Body of pancreas (tissue), 4 donors: ENCODE measurements around the gene DNAJB14. TPM values are rescaled to one million over a fixed set of nuclear protein-coding genes. Genes with fewer than 3 reads are reported as not detected.

ENCODE experiments used
- ATAC-seq: fragments of 150-250 bp; one replicate; pipeline ENCODE4 v1.9.1; 2016
- DNase-seq, 4 donors: peaks; one replicate each; pipeline ENCODE4 v3.0.0-alpha.2; 2019
- H3K27ac ChIP-seq, 4 donors: fragments of 200-600 bp; sonication (generic); 1 replicate in 3 of 4; 2 replicates in 1 of 4; pipeline versions ENCODE4 v1.5.1 to v1.6.1; 2016 to 2019; ENCODE audit warnings: mild to moderate bottlenecking in 1 of 4, mixed read lengths in 1 of 4, moderate library complexity in 1 of 4
- H3K27me3 ChIP-seq, 2 donors: fragments of 200-600 bp; sonication (generic); one replicate each; pipeline ENCODE4 v1.6.0; 2016; ENCODE audit warnings: mild to moderate bottlenecking in 1 of 2
- H3K36me3 ChIP-seq, 2 donors: fragments of 200-600 bp; sonication (generic); replicated peaks in 1 of 2; 2 replicates each; pipeline ENCODE4 v1.5.1; 2016; ENCODE audit warnings: low read depth in 2 of 2; ENCODE audit not compliant: insufficient read depth in 1 of 2
- H3K4me1 ChIP-seq: fragments of 200-600 bp; sonication (generic); one replicate; pipeline ENCODE4 v1.6.0; 2016
- H3K4me3 ChIP-seq, 2 donors: fragments of 200-600 bp; sonication (generic); 1 replicate in 1 of 2; 2 replicates in 1 of 2; pipeline ENCODE4 v1.5.1; 2016 to 2019
- H3K9me3 ChIP-seq, 3 donors: fragments of 200-600 bp; sonication (generic); 1 replicate in 2 of 3; 2 replicates in 1 of 3; pipeline ENCODE4 v1.5.1; 2016
- POLR2A ChIP-seq, 3 donors: fragments of 450-650 bp; IDR thresholded peaks; one replicate each; pipeline ENCODE4 v1.6.1; 2016; ENCODE audit warnings: antibody characterized with exemption in 3 of 3, mild to moderate bottlenecking in 2 of 3
- WGBS, 2 donors: methylation state at CpG; one replicate each; pipeline ENCODE4 v1.1.5; 2017; 5-methylcytosine and 5-hydroxymethylcytosine counted together
- intact Hi-C: fragments of 100-400 bp; cut with DNase I; formaldehyde crosslinking; loops from one replicate; pipeline ENCODE4 v1.15.1; 2023
- total RNA-seq, 2 donors: library from RNA; depleted of rRNA; stranded (reverse); fragments of >200 nt; gene quantifications; one replicate each; pipeline ENCODE4 v1.1.0, GENCODE V29; 2016
- TF ChIP-seq, protein P1 (sequence below), 7 experiments: fragments of 450-650 bp in 4 of 7; fragments of 200-600 bp in 3 of 7; sonication (generic) in 3 of 7; IDR thresholded peaks; one replicate each; pipeline ENCODE4 v1.5.1; 2016 to 2019; ENCODE audit warnings: antibody characterized with exemption in 7 of 7

The DNAJB14 gene
- total RNA-seq, 2 donors from 2014 or later = 20.8 to 30.7 TPM

DNA sequence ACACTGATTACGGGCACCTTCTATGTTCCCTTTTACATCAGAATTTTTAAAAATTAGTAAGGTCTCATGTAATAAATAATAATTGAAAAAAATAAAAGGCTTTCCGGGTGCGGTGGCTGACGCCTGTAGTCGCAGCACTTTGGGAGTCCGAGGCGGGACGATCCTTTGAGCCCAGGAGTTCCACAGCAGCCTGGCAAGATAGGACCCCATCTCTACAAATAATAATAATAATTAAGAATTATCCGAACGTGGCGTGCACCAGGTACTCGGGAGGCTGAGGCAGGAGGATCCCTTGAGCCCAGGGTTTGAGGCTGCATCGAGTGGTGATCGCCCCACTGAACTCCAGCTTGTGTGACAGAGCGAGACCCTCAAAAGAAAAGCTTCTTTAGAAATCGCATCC, 51.4 kb downstream of the DNAJB14 start:
- Histone ChIP-seq H3K4me3 (no peak overlapping the region), H3K9me3 (no peaks in the 10 kb centered on the region), H3K36me3 (no peaks in the 10 kb centered on the region), H3K27ac (peak overlapping the region in 3 of 4 donors; percentile 74 to 87 (median 79)), H3K4me1 (peaks cover 32% of the 10 kb centered on the region), H3K27me3 (no peaks in the 10 kb centered on the region)
- DNase-seq = peak in 1 of 4 donors; percentile 14
- intact Hi-C loops = no loop called here
- no peak for ATAC-seq
- WGBS, 2 donors = 87 to 89% methylated on average over 16 of the region's 16 CpGs
- TF ChIP-seq, protein P1, sequence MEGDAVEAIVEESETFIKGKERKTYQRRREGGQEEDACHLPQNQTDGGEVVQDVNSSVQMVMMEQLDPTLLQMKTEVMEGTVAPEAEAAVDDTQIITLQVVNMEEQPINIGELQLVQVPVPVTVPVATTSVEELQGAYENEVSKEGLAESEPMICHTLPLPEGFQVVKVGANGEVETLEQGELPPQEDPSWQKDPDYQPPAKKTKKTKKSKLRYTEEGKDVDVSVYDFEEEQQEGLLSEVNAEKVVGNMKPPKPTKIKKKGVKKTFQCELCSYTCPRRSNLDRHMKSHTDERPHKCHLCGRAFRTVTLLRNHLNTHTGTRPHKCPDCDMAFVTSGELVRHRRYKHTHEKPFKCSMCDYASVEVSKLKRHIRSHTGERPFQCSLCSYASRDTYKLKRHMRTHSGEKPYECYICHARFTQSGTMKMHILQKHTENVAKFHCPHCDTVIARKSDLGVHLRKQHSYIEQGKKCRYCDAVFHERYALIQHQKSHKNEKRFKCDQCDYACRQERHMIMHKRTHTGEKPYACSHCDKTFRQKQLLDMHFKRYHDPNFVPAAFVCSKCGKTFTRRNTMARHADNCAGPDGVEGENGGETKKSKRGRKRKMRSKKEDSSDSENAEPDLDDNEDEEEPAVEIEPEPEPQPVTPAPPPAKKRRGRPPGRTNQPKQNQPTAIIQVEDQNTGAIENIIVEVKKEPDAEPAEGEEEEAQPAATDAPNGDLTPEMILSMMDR (IDR thresholded peaks at IDR 0.05) = no peak
- no peak for TF ChIP-seq POLR2A (IDR thresholded peaks at IDR 0.05)

DNA sequence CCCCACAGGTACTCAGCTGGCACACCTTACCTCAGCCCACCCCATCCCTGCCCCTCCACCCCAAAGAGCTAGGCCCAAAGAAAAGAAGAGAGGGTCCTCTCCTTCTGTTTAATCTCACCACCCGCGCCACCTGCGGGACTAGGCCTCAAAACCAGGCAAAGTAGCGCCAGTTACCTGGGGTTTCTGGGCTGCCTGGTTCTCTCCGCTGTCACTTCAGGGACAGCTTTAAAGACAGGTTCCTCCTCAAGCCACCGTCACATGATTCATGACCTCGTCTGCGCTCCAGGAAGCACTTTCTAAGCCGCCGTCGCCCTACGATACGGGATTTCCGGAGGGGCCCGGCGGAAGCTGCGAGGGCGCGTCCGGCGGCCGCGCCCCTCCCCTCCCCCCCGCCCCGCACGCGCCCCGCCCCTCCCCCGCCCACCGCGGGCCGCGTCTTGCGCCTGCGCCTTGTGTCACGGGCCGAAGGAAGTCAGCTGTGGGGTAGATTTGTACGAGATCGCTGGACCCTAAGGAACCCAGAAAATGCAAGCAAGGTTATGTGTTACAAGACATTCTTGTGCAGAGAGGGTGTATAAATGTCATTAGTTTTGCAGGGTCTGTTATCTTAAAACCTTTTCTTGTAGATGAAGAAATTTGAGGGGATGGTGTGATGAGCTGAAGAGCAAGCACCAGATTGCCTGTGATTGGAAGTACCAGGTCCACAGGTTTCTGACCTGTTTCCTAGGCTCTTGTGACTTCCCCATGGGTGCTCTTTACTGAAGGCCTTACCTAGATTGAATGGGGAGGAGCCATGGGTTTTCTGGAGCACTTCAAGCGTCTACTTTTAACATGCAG, 52.0 kb downstream of the DNAJB14 start, which contains the start of gene LAMTOR3:
Gene LAMTOR3, minus strand, starts transcription at position 267 of the 837 bp plus-strand sequence. CDS start 464 bp downstream, outside the sequence.
- ATAC-seq (peak; percentile 100), DNase-seq (peak; percentile 91 to 94 (median 92))
- Histone ChIP-seq H3K27me3 (no peaks in the 10 kb centered on the region), H3K36me3 (no peaks in the 10 kb centered on the region), H3K4me3 (peak within 1 kb of the TSS; percentile 68 to 94), H3K9me3 (no peaks in the 10 kb centered on the region), H3K4me1 (peaks cover 32% of the 10 kb centered on the region), H3K27ac (peak within 1 kb of the TSS; percentile 71 to 87 (median 76))
- 2 to 6% methylated on average over 15 to 38 of the region's 40 CpGs for WGBS, 2 donors
- TF ChIP-seq POLR2A (IDR thresholded peaks at IDR 0.05) = peak in 2 of 3 donors; percentile 59 to 63
- TF ChIP-seq, protein P1 (IDR thresholded peaks at IDR 0.05) = no peak
- intact Hi-C loops = no loop called here

DNA sequence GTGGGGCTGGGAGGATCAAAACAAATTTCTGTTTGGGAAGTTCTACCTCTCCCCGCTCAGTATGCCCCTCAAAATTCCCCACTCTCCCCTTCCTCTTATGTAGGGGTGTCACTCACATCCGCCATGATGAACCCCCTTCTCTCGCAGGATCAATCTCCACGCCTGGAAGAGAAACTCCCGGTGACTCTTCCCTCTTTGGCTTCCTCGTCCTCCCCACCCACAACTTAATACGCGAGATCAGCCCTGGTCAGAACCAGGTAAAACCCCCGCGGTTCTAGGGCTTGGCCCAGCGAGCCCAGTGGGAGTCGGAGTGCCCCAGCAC, 52.6 kb downstream of the DNAJB14 start:
- Histone ChIP-seq H3K36me3 (no peaks in the 10 kb centered on the region), H3K4me1 (peaks cover 32% of the 10 kb centered on the region), H3K27me3 (no peaks in the 10 kb centered on the region), H3K4me3 (peak overlapping the region; percentile 68 to 94), H3K27ac (peak overlapping the region; percentile 71 to 87 (median 76)), H3K9me3 (no peaks in the 10 kb centered on the region)
- ATAC-seq (no peak), DNase-seq (no peak)
- intact Hi-C loops = no loop called here
- 0 to 1% methylated on average over 11 to 12 of the region's 12 CpGs for WGBS, 2 donors
- TF ChIP-seq POLR2A (IDR thresholded peaks at IDR 0.05) = no peak
- TF ChIP-seq, protein P1 (IDR thresholded peaks at IDR 0.05) = no peak

DNA sequence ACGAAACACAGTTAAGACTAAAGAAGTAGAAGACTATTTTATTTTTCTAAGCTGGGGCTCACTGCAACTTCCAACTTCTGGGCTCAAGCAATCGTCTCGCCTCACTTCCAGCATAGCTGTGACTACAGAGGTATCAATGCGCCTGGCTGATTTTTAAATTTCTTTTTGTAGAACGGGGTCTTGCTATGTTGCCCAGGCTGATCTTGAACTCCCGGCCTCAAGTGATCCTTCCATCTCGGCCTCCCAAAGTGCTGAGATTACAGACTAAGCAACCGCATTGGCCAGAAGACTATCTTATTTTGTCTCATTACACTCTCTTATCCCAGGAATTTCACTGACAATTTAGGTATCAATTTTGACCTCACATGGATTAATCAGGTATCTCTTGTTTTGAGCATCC, 53.4 kb downstream of the DNAJB14 start:
- H3K4me1 ChIP-seq = peaks cover 32% of the 10 kb centered on the region
- H3K36me3 ChIP-seq = no peaks in the 10 kb centered on the region
- H3K4me3 ChIP-seq = no peak overlapping the region
- intact Hi-C loops = no loop called here
- no peaks in the 10 kb centered on the region for H3K9me3 ChIP-seq
- no peak for ATAC-seq
- peak overlapping the region in 1 of 4 donors; percentile 71 for H3K27ac ChIP-seq
- TF ChIP-seq POLR2A (IDR thresholded peaks at IDR 0.05) = no peak
- TF ChIP-seq, protein P1 (IDR thresholded peaks at IDR 0.05) = no peak
- WGBS, 2 donors = 87 to 94% methylated on average over 8 of the region's 8 CpGs
- H3K27me3 ChIP-seq = no peaks in the 10 kb centered on the region
- DNase-seq = no peak
